Measurements from ENCODE around the gene MR1. TPM values are rescaled to one million over a fixed set of nuclear protein-coding genes. Genes with fewer than 3 reads are reported as not detected.
"Not testable (repeated sequence)": the region's sequence is repeated elsewhere in the genome, so short reads cannot be mapped to it uniquely, and the experiment has no call there.

MR1 gene
- total RNA-seq, 2 experiments from 2014 or later: 37.4 to 38.7 TPM

- ChIA-PET POLR2A (no interaction called here), CTCF (interaction anchor here (0.7 to 8.6 kb wide), 3 partner anchors 36 to 106 kb away, joined by 3 to 57 read pairs (median 4); no protein-coding TSS in a partner anchor)
- Mint-ChIP-seq H3K27ac (no peak overlapping the region), H3K27me3 (no peaks in the 10 kb centered on the region), H3K9me3 (no peaks in the 10 kb centered on the region), H3K4me1 (peaks cover 71% of the 10 kb centered on the region), H3K4me3 (peak overlapping the region; percentile 61), H3K36me3 (ENCODE audit: low read depth) (peaks cover 54% of the 10 kb centered on the region)
- no peak for DNase-seq
Observed at GRCh38 chr1:181036107-181036836, 2.5 kb downstream of the MR1 start.

GRCh38 chr1:181037386-181037785, 3.6 kb downstream of the MR1 start:
- Mint-ChIP-seq H3K9me3 (no peaks in the 10 kb centered on the region), H3K4me3 (no peak overlapping the region), H3K27me3 (no peaks in the 10 kb centered on the region), H3K27ac (no peak overlapping the region), H3K4me1 (peaks cover 76% of the 10 kb centered on the region), H3K36me3 (ENCODE audit: low read depth) (peaks cover 54% of the 10 kb centered on the region)
- ChIA-PET CTCF (interaction anchor here (0.9 to 8.6 kb wide), 14 partner anchors 8 to 128 kb away, joined by 3 to 57 read pairs (median 5); partner anchors contain the start of gene STX6), POLR2A (no interaction called here)
- no peak for DNase-seq

DNA sequence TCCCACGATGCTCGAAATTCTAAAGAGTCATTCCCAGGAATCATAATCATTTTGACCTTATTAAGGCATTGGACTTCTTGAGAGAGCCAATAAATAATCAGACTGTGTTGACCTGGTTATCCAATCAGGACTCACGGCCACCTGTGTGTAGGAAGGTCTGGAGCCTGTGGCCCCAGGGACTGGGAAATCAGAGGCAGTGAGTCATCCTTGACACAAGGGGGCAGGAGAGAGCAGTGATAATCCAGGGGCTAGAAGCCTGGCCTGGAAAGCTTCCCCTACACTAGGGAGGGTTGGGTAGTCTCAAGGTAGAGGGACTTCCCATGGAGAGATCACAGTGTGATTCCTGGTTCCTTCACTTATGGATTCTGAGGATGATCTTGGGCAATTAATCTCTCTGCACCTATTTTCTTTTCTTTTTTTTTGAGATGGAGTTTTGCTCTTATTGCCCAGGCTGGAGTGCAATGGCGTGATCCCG, 4.7 kb downstream of the MR1 start:
- peak; percentile 72 for DNase-seq
- Mint-ChIP-seq H3K4me1 (peaks cover 75% of the 10 kb centered on the region), H3K27me3 (no peaks in the 10 kb centered on the region), H3K36me3 (ENCODE audit: low read depth) (peaks cover 50% of the 10 kb centered on the region), H3K27ac (no peak overlapping the region), H3K9me3 (no peaks in the 10 kb centered on the region), H3K4me3 (no peak overlapping the region)
- ChIA-PET CTCF (interaction anchor here (0.9 to 8.6 kb wide), 18 partner anchors 9 to 127 kb away, joined by 3 to 57 read pairs (median 4); partner anchors contain the start of gene STX6), POLR2A (interaction anchor here (0.7 kb wide), 1 partner anchor 41 kb away, joined by 8 read pairs; no protein-coding TSS in a partner anchor)

DNA sequence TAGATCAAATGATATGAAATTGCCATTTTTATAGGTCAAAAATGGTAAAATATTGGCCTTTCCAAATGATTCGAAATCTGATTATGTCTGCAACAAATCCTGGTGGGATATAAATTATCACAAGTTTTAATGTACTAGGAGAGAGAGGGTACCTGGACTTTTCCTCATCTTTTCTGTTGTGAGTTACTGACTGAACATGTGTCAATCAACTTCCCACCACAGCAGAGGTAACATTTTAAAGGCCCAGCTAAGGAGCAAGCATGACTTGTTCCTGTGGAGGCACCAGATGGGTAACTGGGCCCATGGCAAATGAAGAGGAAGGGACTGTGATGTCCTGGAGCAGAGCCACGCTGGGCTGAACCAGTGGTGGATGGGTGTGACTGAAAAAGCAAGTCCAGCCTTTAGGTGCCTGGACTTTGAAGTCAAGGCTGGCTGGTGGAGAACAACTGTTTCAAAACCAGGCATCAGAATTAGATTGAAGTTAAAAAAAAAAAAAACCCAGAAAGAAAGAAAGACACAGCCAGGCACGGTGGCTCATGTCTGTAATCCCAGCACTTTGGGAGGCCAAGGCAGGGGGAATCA, 6.6 kb downstream of the MR1 start:
- peaks cover 46% of the 10 kb centered on the region for H3K36me3 Mint-ChIP-seq (ENCODE audit: low read depth)
- no peak for DNase-seq
- ChIA-PET POLR2A (no interaction called here), CTCF (interaction anchor here (0.7 to 8.6 kb wide), 4 partner anchors 14 to 115 kb away, joined by 3 to 57 read pairs (median 4); no protein-coding TSS in a partner anchor)
- no peaks in the 10 kb centered on the region for H3K27me3 Mint-ChIP-seq
- H3K27ac Mint-ChIP-seq: peak overlapping the region; percentile 25
- H3K4me1 Mint-ChIP-seq: peaks cover 74% of the 10 kb centered on the region
- no peak overlapping the region for H3K4me3 Mint-ChIP-seq
- H3K9me3 Mint-ChIP-seq: no peaks in the 10 kb centered on the region

DNA sequence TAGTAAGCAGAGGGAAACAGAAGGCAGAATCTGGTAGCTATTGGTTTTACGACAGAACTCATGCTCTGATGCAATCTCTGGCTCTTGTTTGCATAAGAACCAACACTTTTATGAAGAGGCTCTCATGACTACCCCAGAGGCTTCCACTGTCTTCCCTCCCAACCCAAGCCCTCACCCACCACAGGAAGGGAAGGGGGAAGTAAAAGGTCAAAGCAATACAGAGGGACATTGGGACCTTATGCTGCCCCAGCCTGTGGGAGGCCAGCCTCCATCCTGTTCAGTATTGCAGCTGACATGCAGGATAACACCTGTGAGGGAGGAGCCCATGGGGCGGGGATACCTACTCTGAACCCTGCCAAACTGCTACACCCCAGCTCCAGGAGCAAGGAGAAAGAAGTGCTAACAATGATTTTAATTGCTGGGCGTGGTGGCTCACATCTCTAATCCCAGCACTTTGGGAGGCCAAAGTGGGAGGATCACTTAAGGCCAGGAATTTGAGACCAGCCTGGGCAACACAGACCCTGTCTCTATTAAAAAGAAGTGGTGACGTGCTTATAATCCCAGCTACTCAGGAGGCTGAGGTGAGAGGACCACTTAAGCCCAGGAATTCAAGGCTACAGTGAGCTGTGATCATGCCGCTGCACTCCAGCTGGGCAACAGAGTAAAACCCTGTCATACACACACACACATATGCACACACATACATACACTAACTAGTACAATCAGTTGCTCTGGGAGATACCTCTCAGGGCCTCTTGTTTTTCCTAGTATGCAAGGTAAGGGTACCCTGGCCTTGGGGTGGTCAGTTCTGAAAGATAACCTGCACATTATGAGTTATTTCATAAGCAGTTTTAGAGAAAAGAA, 9.5 kb downstream of the MR1 start:
- H3K27me3 Mint-ChIP-seq: no peaks in the 10 kb centered on the region
- no peak overlapping the region for H3K4me3 Mint-ChIP-seq
- CTCF ChIA-PET: interaction anchor here (0.7 to 2.0 kb wide), 6 partner anchors 10 to 98 kb away, joined by 3 to 7 read pairs (median 4); partner anchors contain the start of genes MR1 and STX6
- no peak for DNase-seq
- peak overlapping the region; percentile 82 for H3K27ac Mint-ChIP-seq
- H3K36me3 Mint-ChIP-seq (ENCODE audit: low read depth): peaks cover 37% of the 10 kb centered on the region
- H3K4me1 Mint-ChIP-seq: peaks cover 53% of the 10 kb centered on the region
- no peaks in the 10 kb centered on the region for H3K9me3 Mint-ChIP-seq
- POLR2A ChIA-PET: interaction anchor here (0.6 kb wide), 1 partner anchor 113 kb away, joined by 3 read pairs; no protein-coding TSS in a partner anchor

GRCh38 chr1:181044449-181044966, 10.7 kb downstream of the MR1 start:
- H3K27me3 Mint-ChIP-seq: no peaks in the 10 kb centered on the region
- H3K27ac Mint-ChIP-seq: peak overlapping the region; percentile 51
- peak; percentile 32 for DNase-seq
- H3K36me3 Mint-ChIP-seq (ENCODE audit: low read depth): peaks cover 29% of the 10 kb centered on the region
- H3K9me3 Mint-ChIP-seq: no peaks in the 10 kb centered on the region
- POLR2A ChIA-PET: no interaction called here
- H3K4me1 Mint-ChIP-seq: peaks cover 45% of the 10 kb centered on the region
- no peak overlapping the region for H3K4me3 Mint-ChIP-seq
- CTCF ChIA-PET: interaction anchor here (0.6 to 2.0 kb wide), 4 partner anchors 18 to 114 kb away, joined by 5 to 7 read pairs (median 6); no protein-coding TSS in a partner anchor

DNA sequence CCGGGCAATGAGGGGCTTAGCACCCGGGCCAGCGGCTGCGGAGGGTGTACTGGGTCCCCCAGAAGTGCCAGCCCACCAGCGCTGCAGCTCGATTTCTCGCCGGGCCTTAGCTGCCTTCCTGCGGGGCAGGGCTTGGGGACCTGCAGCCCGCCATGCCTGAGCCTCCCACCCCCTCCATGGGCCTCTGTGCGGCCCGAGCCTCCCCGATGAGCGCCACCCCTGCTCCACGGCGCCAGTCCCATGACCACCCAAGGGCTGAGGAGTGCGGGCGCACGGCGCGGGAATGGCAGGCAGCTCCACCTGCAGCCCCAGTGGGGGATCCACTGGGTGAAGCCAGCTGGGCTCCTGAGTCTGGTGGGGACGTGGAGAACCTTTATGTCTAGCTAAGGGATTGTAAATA, 12.2 kb downstream of the MR1 start:
- Mint-ChIP-seq H3K4me1 (peaks cover 37% of the 10 kb centered on the region), H3K36me3 (ENCODE audit: low read depth) (peaks cover 27% of the 10 kb centered on the region)
- H3K27me3 Mint-ChIP-seq, DNase-seq, H3K27ac Mint-ChIP-seq, POLR2A ChIA-PET, H3K4me3 Mint-ChIP-seq, H3K9me3 Mint-ChIP-seq: not testable (repeated sequence)
- CTCF ChIA-PET: interaction anchor here (1.0 to 2.1 kb wide), 2 partner anchors 8 to 96 kb away, joined by 3 to 6 read pairs; no protein-coding TSS in a partner anchor

GRCh38 chr1:181049378-181049777, 15.6 kb downstream of the MR1 start:
- no peak overlapping the region for H3K27ac Mint-ChIP-seq
- H3K9me3 Mint-ChIP-seq: no peaks in the 10 kb centered on the region
- H3K36me3 Mint-ChIP-seq (ENCODE audit: low read depth): peaks cover 42% of the 10 kb centered on the region
- CTCF ChIA-PET: interaction anchor here (0.5 to 1.1 kb wide), 3 partner anchors 10 to 23 kb away, joined by 3 read pairs; no protein-coding TSS in a partner anchor
- DNase-seq: no peak
- no peaks in the 10 kb centered on the region for H3K27me3 Mint-ChIP-seq
- H3K4me3 Mint-ChIP-seq: no peak overlapping the region
- POLR2A ChIA-PET: no interaction called here
- H3K4me1 Mint-ChIP-seq: peaks cover 16% of the 10 kb centered on the region

DNA sequence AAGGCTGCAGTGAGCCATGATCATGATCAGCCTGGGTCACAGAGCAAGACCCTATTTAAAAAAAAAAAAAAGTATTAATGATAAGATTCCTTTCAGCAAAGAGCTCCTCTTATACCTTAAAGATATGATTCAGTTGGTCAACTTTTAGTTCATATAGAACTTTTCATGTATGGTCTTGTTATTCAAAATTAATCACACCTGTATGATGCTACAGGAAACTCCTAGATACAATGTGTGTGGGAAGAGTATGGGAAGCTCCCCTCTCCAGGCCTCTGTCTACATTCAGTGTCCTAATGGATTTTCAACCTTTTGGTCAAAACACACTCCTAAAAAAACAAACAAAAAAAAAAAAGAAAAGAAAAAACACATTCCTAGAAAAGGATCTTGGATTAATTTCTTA, 17.1 kb downstream of the MR1 start:
- H3K4me3 Mint-ChIP-seq: no peak overlapping the region
- H3K27ac Mint-ChIP-seq: no peak overlapping the region
- peaks cover 9% of the 10 kb centered on the region for H3K4me1 Mint-ChIP-seq
- ChIA-PET CTCF (interaction anchor here (1.0 to 1.2 kb wide), 3 partner anchors 28 to 465 kb away, joined by 3 to 5 read pairs (median 3); no protein-coding TSS in a partner anchor), POLR2A (no interaction called here)
- H3K27me3 Mint-ChIP-seq: no peaks in the 10 kb centered on the region
- peaks cover 51% of the 10 kb centered on the region for H3K36me3 Mint-ChIP-seq (ENCODE audit: low read depth)
- DNase-seq: no peak
- H3K9me3 Mint-ChIP-seq: no peaks in the 10 kb centered on the region

GRCh38 chr1:181056560-181056959, 22.8 kb downstream of the MR1 start:
- Mint-ChIP-seq H3K4me3 (no peak overlapping the region), H3K9me3 (peaks cover 12% of the 10 kb centered on the region), H3K27me3 (no peaks in the 10 kb centered on the region), H3K4me1 (no peaks in the 10 kb centered on the region), H3K27ac (no peak overlapping the region), H3K36me3 (ENCODE audit: low read depth) (peaks cover 65% of the 10 kb centered on the region)
- DNase-seq: no peak
- ChIA-PET CTCF (interaction anchor here (1.0 to 1.6 kb wide), 2 partner anchors 11 to 22 kb away, joined by 3 to 5 read pairs; no protein-coding TSS in a partner anchor), POLR2A (no interaction called here)

- H3K9me3 Mint-ChIP-seq: peaks cover 12% of the 10 kb centered on the region
- no peaks in the 10 kb centered on the region for H3K27me3 Mint-ChIP-seq
- DNase-seq: no peak
- ChIA-PET POLR2A (no interaction called here), CTCF (interaction anchor here (0.6 to 1.6 kb wide), 4 partner anchors 10 to 1178 kb away, joined by 3 to 5 read pairs (median 4); no protein-coding TSS in a partner anchor)
- H3K4me1 Mint-ChIP-seq: peaks cover 4% of the 10 kb centered on the region
- H3K4me3 Mint-ChIP-seq: no peak overlapping the region
- H3K36me3 Mint-ChIP-seq (ENCODE audit: low read depth): peaks cover 64% of the 10 kb centered on the region
- H3K27ac Mint-ChIP-seq: no peak overlapping the region
Observed at GRCh38 chr1:181057079-181057478, 23.3 kb downstream of the MR1 start.

GRCh38 chr1:181059435-181059834, 25.7 kb downstream of the MR1 start:
- DNase-seq: no peak
- CTCF ChIA-PET: interaction anchor here (0.6 to 1.7 kb wide), 4 partner anchors 10 to 31 kb away, joined by 3 to 4 read pairs (median 4); partner anchors contain the start of gene MR1
- H3K9me3 Mint-ChIP-seq: peaks cover 12% of the 10 kb centered on the region
- H3K27me3 Mint-ChIP-seq: no peaks in the 10 kb centered on the region
- H3K4me3 Mint-ChIP-seq: no peak overlapping the region
- H3K36me3 Mint-ChIP-seq (ENCODE audit: low read depth): peaks cover 50% of the 10 kb centered on the region
- H3K27ac Mint-ChIP-seq: no peak overlapping the region
- peaks cover 18% of the 10 kb centered on the region for H3K4me1 Mint-ChIP-seq
- POLR2A ChIA-PET: no interaction called here

Measured in activated CD4-positive, alpha-beta T cell treated with anti-CD3 and anti-CD28 coated beads, Interleukin-2, amount 10 ng/mL, durations not matched to agents 7 days and 5 days (primary cell).